Measurements from ENCODE around the gene NKX2-1. TPM values are rescaled to one million over a fixed set of nuclear protein-coding genes. Genes with fewer than 3 reads are reported as not detected.

Gene NKX2-1
- total RNA-seq, 1 donor from 2014 or later, result not detected

- Mint-ChIP-seq H3K36me3 (ENCODE audit: unreplicated experiment) (no peaks in the 10 kb centered on the region), H3K27ac (ENCODE audit: unreplicated experiment) (no peak overlapping the region), H3K27me3 (ENCODE audit: unreplicated experiment) (peaks cover 76% of the 10 kb centered on the region), H3K9me3 (ENCODE audit: unreplicated experiment) (no peaks in the 10 kb centered on the region), H3K4me3 (ENCODE audit: unreplicated experiment) (no peak overlapping the region), H3K4me1 (ENCODE audit: unreplicated experiment) (peaks cover 20% of the 10 kb centered on the region)
- peak; percentile 69 for DNase-seq (ENCODE audit: extremely low spot score, unreplicated experiment)
- TF ChIP-seq, protein P1, sequence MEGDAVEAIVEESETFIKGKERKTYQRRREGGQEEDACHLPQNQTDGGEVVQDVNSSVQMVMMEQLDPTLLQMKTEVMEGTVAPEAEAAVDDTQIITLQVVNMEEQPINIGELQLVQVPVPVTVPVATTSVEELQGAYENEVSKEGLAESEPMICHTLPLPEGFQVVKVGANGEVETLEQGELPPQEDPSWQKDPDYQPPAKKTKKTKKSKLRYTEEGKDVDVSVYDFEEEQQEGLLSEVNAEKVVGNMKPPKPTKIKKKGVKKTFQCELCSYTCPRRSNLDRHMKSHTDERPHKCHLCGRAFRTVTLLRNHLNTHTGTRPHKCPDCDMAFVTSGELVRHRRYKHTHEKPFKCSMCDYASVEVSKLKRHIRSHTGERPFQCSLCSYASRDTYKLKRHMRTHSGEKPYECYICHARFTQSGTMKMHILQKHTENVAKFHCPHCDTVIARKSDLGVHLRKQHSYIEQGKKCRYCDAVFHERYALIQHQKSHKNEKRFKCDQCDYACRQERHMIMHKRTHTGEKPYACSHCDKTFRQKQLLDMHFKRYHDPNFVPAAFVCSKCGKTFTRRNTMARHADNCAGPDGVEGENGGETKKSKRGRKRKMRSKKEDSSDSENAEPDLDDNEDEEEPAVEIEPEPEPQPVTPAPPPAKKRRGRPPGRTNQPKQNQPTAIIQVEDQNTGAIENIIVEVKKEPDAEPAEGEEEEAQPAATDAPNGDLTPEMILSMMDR (IDR thresholded peaks at IDR 0.05), result no peak
Observed at GRCh38 chr14:36517242-36518030, 2.6 kb downstream of the NKX2-1 start.

- DNase-seq (ENCODE audit: extremely low spot score, unreplicated experiment), result no peak
- Mint-ChIP-seq H3K4me3 (ENCODE audit: unreplicated experiment) (no peak overlapping the region), H3K27me3 (ENCODE audit: unreplicated experiment) (peaks cover 76% of the 10 kb centered on the region), H3K9me3 (ENCODE audit: unreplicated experiment) (no peaks in the 10 kb centered on the region), H3K36me3 (ENCODE audit: unreplicated experiment) (no peaks in the 10 kb centered on the region), H3K27ac (ENCODE audit: unreplicated experiment) (no peak overlapping the region), H3K4me1 (ENCODE audit: unreplicated experiment) (peaks cover 17% of the 10 kb centered on the region)
- TF ChIP-seq, protein P1 (IDR thresholded peaks at IDR 0.05), result no peak
Observed at GRCh38 chr14:36516719-36517241, 3.3 kb downstream of the NKX2-1 start.

DNA sequence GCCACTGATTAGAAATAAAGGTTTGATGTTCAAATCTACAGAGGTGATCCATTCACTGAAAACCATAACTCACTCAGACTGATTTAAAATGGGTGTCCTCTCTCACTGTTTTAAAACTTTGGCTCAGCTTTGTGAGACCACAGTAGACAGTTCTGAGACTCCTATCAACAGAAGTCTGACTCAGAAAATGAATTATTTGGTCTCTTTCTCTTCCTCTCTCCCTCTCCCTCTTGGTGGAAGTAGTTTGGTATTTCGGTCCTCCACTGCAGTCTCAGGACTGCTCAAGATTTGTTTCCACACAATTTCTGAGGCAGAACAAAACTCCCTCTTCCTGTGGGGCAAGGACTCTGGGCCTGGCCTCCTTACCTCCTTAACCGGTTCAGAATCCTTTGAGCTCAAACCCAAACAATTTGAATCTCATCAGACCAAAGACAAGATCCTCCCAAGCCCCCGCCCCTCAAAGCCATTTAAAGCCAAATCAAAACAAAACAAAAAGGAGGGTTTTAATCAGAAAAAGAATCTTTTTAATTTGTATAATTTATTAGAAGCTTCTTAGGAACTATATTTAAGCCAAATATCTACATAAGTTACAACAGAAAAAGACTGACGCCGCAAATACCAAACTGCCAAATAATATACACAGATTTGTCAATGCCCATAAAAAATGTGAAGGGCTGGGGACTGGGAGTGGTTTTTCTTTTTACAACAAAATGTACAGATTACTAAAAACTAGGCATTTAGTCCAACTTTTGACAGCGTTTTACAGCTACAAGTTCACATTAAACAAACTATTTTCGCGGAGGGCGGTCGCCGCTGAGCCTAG is 3.9 kb downstream of the NKX2-1 start:
- no peak for DNase-seq (ENCODE audit: extremely low spot score, unreplicated experiment)
- Mint-ChIP-seq H3K4me3 (ENCODE audit: unreplicated experiment) (no peak overlapping the region), H3K27ac (ENCODE audit: unreplicated experiment) (no peak overlapping the region), H3K36me3 (ENCODE audit: unreplicated experiment) (no peaks in the 10 kb centered on the region), H3K4me1 (ENCODE audit: unreplicated experiment) (peaks cover 13% of the 10 kb centered on the region), H3K27me3 (ENCODE audit: unreplicated experiment) (peaks cover 71% of the 10 kb centered on the region), H3K9me3 (ENCODE audit: unreplicated experiment) (no peaks in the 10 kb centered on the region)
- TF ChIP-seq, protein P1 (IDR thresholded peaks at IDR 0.05), result no peak

DNA sequence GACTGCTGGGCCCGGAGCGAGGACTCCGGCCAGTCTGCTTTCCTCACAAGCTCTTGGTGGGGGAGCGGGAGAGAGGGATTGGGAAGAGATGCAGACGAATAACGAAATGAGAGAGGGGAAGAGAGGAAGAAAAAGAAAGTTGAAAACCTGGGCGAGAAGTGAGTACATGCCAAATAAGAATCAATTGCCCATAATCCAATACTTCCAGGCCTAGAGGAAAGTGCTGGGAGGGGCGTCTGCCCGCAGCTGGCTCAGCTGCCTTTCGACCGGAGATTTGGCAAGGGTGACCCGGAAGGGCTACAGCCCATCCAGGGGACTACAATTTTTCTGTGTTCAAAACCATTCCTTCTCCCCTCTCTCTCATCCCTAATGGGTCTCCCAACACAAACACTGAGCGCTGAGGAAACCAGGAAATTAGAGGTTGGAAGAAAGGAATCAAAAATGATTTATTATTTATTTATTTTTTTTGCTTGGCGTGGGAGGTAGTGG is 4.9 kb downstream of the NKX2-1 start:
- TF ChIP-seq, protein P1 (IDR thresholded peaks at IDR 0.05), result no peak
- H3K27me3 Mint-ChIP-seq (ENCODE audit: unreplicated experiment), result peaks cover 76% of the 10 kb centered on the region
- H3K4me3 Mint-ChIP-seq (ENCODE audit: unreplicated experiment), result no peak overlapping the region
- DNase-seq (ENCODE audit: extremely low spot score, unreplicated experiment), result no peak
- no peak overlapping the region for H3K27ac Mint-ChIP-seq (ENCODE audit: unreplicated experiment)
- no peaks in the 10 kb centered on the region for H3K36me3 Mint-ChIP-seq (ENCODE audit: unreplicated experiment)
- no peaks in the 10 kb centered on the region for H3K9me3 Mint-ChIP-seq (ENCODE audit: unreplicated experiment)
- peaks cover 7% of the 10 kb centered on the region for H3K4me1 Mint-ChIP-seq (ENCODE audit: unreplicated experiment)
